H1 (cell line): ENCODE results near the gene SPATS2L. TPM values are rescaled to one million over a fixed set of nuclear protein-coding genes. Genes with fewer than 3 reads are reported as not detected.

ENCODE experiments used
- HDAC2 ChIP-seq, 2 experiments: fragments of 300-600 bp in 1 of 2; sonication (generic) in 1 of 2; IDR thresholded peaks; 2 replicates each; pipeline ENCODE4 v1.6.1; 2011 to 2012; ENCODE audit warnings: low read depth in 2 of 2, low read length in 2 of 2, mild to moderate bottlenecking in 2 of 2, moderate library complexity in 2 of 2, borderline replicate concordance in 1 of 2, inconsistent platforms in 1 of 2
- JUN ChIP-seq: IDR thresholded peaks from 2 replicates; pipeline ENCODE4 v1.6.1; 2011; ENCODE audit warnings: low read depth, mild to moderate bottlenecking, improper control_type of control experiment, low read length
- JUND ChIP-seq: IDR thresholded peaks from 2 replicates; pipeline ENCODE4 v1.6.1; 2011; ENCODE audit warnings: mild to moderate bottlenecking, improper control_type of control experiment, low read length
- NANOG ChIP-seq: IDR thresholded peaks from 2 replicates; pipeline ENCODE4 v1.6.1; 2011; ENCODE audit warnings: low read length, low read depth, mild to moderate bottlenecking, inconsistent platforms; ENCODE audit not compliant: insufficient read depth, poor library complexity, severe bottlenecking
- POLR2A ChIP-seq, 2 experiments: IDR thresholded peaks; 1 replicate in 1 of 2; 2 replicates in 1 of 2; pipeline ENCODE4 v1.6.1; 2011; ENCODE audit warnings: low read depth in 2 of 2, low read length in 2 of 2, mild to moderate bottlenecking in 2 of 2; ENCODE audit errors: control extremely low read depth in 1 of 2
- RXRA ChIP-seq: IDR thresholded peaks from 2 replicates; pipeline ENCODE4 v1.6.1; 2011; ENCODE audit warnings: low read depth, mild to moderate bottlenecking, low read length, moderate library complexity; ENCODE audit not compliant: insufficient read depth
- SIN3A ChIP-seq, 2 experiments: IDR thresholded peaks in 1 of 2; conservative IDR thresholded peaks in 1 of 2; 2 replicates each; pipeline ENCODE4 v1.6.1; 2011 to 2012; ENCODE audit warnings: low read length in 2 of 2, improper control_type of control experiment in 1 of 2, low read depth in 1 of 2, mild to moderate bottlenecking in 1 of 2
- SRF ChIP-seq: IDR thresholded peaks from 2 replicates; pipeline ENCODE4 v1.6.1; 2011; ENCODE audit warnings: mild to moderate bottlenecking, low read depth, low read length, moderate library complexity
- polyA plus RNA-seq, 7 experiments: library from polyadenylated mRNA; depleted of rRNA in 3 of 7; stranded (reverse) in 5 of 7; unstranded in 2 of 7; fragments of >200 nt in 5 of 7; fragments of 200-250 nt in 2 of 7; gene quantifications; 1 replicate in 5 of 7; 2 replicates in 1 of 7; 4 replicates in 1 of 7; pipeline versions ENCODE4 v1.2.1 to v1.2.3, GENCODE V29; 2011 to 2013; ENCODE audit warnings: missing spikeins in 2 of 7, mixed read lengths in 2 of 7
- total RNA-seq: library from RNA; stranded (reverse); fragmentation: NEBNext Ultra II Directional; extraction: Animal tissue kit (Norgen Biotek cat#: 25700); gene quantifications from 2 replicates; pipeline ENCODE4 v1.2.1, GENCODE V29; 2021

SPATS2L gene
- total and polyA plus RNA-seq, 2 of the 8 experiments (the other 6 are each of a cell fraction or from before 2014, with no cell fraction given): 67.3 to 189 TPM

- TF ChIP-seq JUN (no peak), HDAC2 (IDR thresholded peaks at IDR 0.05; ENCODE audit: borderline replicate concordance in 1 of 2, low read depth in 2 of 2, low read length in 2 of 2) (no peak), SIN3A (conservative IDR thresholded peaks at IDR 0.05 in 1 of 2, IDR thresholded peaks at IDR 0.05 in 1 of 2; ENCODE audit: low read depth in 1 of 2, low read length in 2 of 2) (no peak), JUND (no peak), NANOG (no peak), SRF (no peak), RXRA (no peak), POLR2A (IDR thresholded peaks at IDR 0.05; ENCODE audit: control extremely low read depth in 1 of 2, low read depth in 2 of 2, low read length in 2 of 2) (no peak)
These were observed 150.1 kb downstream of the SPATS2L start (continued) for GRCh38 chr2:200456567-200456966.
